Muscle of leg (tissue), 11 donors: ENCODE results near the gene DEGS2. TPM values are rescaled to one million over a fixed set of nuclear protein-coding genes. Genes with fewer than 3 reads are reported as not detected.

Experiments used
- DNase-seq: peaks from one replicate; pipeline ENCODE4 v3.0.0; 2013
- H3K27ac ChIP-seq: one replicate; pipeline ENCODE4 v1.5.1; 2013; ENCODE audit warnings: mild to moderate bottlenecking, low read length, control low read depth
- H3K27me3 ChIP-seq: one replicate; pipeline ENCODE4 v1.6.1; 2013; ENCODE audit warnings: low read length; ENCODE audit not compliant: control insufficient read depth, insufficient read depth
- H3K36me3 ChIP-seq: one replicate; pipeline ENCODE4 v1.6.1; 2013; ENCODE audit warnings: low read length; ENCODE audit not compliant: control insufficient read depth, insufficient read depth
- H3K4me1 ChIP-seq: one replicate; pipeline ENCODE4 v1.6.1; 2013; ENCODE audit warnings: low read length; ENCODE audit not compliant: control insufficient read depth, insufficient read depth
- H3K4me3 ChIP-seq: one replicate; pipeline ENCODE4 v1.5.1; 2013; ENCODE audit warnings: low read length, control low read depth
- H3K9me3 ChIP-seq: replicated peaks from 2 replicates; pipeline ENCODE4 v1.6.1; 2013; ENCODE audit warnings: low read depth, low read length; ENCODE audit not compliant: control insufficient read depth
- WGBS: methylation state at CpG from one replicate; pipeline ENCODE4 v1.1.5; 2013; ENCODE audit warnings: missing lambda C conversion rate; ENCODE audit not compliant: insufficient coverage; 5-methylcytosine and 5-hydroxymethylcytosine counted together
- polyA plus RNA-seq, 8 donors: library from polyadenylated mRNA; unstranded; fragments of 120-200 nt; gene quantifications; one replicate each; pipeline versions ENCODE4 v1.2.1 to v1.2.3, GENCODE V29; 2013; ENCODE audit warnings: inconsistent platforms in 1 of 8, low replicate concordance in 1 of 8; ENCODE audit not compliant: insufficient read length in 8 of 8, insufficient read depth in 1 of 8
- total RNA-seq: library from RNA; stranded (reverse); fragments of 120-200 nt; gene quantifications from one replicate; pipeline ENCODE4 v1.2.4, GENCODE V29; 2013

DEGS2 gene
- total and polyA plus RNA-seq, 9 donors, result 0.35 to 1.6 (median 0.52) TPM

DNA sequence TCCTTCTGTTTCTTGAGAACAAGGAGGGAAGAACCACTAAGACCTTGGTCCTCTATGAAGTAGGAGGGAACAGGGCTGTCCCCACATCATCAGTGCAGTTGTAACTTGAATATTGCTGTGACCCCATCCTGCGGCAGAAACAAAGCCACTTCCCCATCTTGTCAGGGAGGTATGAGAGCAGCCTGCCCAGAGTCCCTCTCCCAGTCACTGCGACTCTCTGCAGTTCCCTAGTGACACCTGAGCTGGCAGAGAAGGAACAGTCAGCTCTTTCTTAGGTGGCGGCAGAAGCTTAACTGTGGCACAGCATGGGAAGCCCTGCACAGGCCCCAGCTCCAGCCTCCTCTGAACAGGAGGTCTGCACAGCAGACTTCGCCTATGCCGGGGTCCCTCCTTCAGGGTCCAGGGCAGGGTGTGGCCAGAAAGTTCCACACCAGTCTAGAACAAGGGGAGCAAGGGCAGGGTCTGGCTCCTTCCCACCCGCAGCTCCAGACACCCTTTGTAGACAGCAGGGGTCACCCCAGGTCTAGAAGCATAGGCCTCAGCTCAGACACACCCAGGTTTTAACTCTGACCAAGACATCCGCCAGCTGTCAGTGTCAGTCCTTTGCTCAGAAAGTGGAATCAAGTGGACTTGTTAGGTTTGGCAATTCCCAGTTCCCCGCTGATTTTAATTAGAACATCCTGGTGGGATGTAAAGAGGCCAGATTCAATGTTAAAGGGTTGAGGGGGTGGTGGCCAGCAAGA is 36.8 kb downstream of the DEGS2 start:
- H3K27ac ChIP-seq, result peak overlapping the region; percentile 32
- peak; percentile 80 for DNase-seq
- no peaks in the 10 kb centered on the region for H3K27me3 ChIP-seq
- 65% methylated on average over 7 of the region's 8 CpGs for WGBS
- H3K4me1 ChIP-seq, result peaks cover 35% of the 10 kb centered on the region
- H3K4me3 ChIP-seq, result no peak overlapping the region
- no peaks in the 10 kb centered on the region for H3K9me3 ChIP-seq
- H3K36me3 ChIP-seq, result peaks cover 12% of the 10 kb centered on the region

DNA sequence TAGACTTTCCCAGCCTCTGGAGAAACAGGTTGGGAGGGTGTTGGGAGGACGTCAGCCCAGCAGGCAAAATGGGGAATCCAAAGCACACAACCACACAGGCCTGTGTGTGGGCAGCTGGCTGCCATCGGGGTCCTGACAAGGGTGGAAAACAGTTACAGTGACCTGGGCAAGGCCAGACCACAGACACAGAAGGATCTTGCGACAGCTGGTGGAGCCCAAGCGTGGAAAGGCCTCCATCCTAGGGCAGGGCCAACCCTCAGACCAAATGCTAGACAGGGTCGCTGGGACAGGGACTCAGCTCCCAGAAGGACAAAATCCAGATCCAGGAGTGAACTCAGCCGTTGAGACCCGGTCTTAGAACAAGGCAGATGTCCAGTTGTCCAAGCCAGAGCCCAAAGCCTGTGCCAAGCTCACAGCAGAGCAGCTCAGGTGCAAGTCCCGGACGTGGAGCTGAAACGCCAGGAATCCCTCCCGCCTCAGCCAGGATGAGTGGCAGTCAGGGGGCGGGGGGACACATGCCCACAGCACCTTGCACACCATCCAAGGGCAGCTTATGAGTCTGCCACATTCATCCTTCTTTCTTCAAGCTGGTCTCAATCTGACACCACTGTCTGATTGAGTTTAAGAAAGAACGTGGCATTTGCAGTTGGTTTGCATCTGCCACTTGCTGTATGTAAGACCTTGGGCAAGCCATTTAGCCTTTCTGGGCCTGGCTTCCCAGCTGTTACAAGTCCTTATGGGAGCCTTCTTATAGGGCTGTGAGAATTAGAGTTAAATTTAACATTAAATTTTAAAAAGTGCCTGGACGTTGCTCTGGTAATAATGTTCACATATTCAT is 37.6 kb downstream of the DEGS2 start:
- 79% methylated on average over 10 of the region's 14 CpGs for WGBS
- DNase-seq, result no peak
- H3K27ac ChIP-seq, result no peak overlapping the region
- H3K36me3 ChIP-seq, result peaks cover 16% of the 10 kb centered on the region
- H3K4me3 ChIP-seq, result no peak overlapping the region
- no peaks in the 10 kb centered on the region for H3K27me3 ChIP-seq
- H3K9me3 ChIP-seq, result no peaks in the 10 kb centered on the region
- peaks cover 33% of the 10 kb centered on the region for H3K4me1 ChIP-seq

DNA sequence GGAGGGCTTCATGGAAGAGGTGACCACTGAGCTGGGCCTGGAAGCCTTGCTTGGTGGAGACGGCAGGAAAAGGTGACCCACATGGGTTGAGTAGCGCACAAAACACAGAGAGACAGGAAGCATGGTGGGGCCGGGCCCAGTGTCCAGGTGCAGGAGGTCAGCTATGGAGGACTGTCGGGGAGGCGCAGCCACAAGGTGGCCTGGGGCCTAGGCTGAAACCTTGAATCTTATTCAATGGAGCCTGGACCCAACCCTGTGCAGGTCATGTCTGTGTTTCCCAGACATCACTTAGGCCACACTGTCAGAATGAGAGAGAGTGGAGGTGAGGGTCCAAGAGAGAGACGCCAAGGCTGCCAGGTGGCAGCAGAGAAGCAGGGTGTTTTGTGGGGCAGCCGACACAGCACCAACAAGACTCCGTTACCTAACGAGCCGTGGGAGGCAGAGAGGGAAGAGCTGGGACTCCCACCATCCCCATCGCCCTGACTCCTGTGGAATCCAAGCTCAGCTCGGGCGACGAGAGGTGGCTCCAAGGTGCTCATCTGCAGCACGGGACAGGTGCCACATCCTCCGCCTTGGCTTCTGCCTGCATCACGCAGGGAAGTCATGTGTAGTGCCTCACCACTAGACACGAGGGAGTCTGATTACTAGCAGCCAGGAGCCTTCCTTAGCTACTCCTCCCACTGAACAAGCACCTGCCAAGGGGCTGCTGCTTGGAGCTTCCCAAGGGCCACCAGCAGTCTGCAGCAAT is 38.7 kb downstream of the DEGS2 start:
- H3K4me1 ChIP-seq, result peaks cover 33% of the 10 kb centered on the region
- no peaks in the 10 kb centered on the region for H3K9me3 ChIP-seq
- H3K27me3 ChIP-seq, result no peaks in the 10 kb centered on the region
- H3K36me3 ChIP-seq, result peaks cover 18% of the 10 kb centered on the region
- DNase-seq, result no peak
- WGBS, result 89% methylated on average over 12 of the region's 18 CpGs
- H3K4me3 ChIP-seq, result no peak overlapping the region
- H3K27ac ChIP-seq, result no peak overlapping the region

DNA sequence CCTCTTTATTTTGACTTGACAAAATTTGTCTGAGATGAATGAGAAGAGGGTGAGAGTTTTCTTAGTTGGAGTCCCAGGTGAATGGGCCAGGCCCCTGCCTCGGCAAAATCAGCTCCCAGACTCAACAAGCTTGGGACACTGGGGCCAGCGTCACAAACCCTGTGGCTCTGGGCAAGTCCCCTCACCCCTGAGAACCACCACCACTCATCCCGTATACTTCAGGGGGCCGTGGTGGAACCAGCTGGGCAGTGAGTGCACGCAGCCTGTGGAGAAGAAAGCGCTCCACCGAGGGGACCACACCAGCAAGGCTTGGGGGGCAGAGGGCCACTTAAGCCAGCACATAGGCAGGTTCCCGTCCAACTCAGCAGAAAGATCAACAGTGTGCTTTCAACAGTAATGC is 40.2 kb downstream of the DEGS2 start:
- Histone ChIP-seq H3K9me3 (no peaks in the 10 kb centered on the region), H3K27ac (no peak overlapping the region), H3K4me3 (no peak overlapping the region), H3K4me1 (peaks cover 33% of the 10 kb centered on the region), H3K36me3 (peaks cover 8% of the 10 kb centered on the region), H3K27me3 (no peaks in the 10 kb centered on the region)
- DNase-seq, result no peak
- 85% methylated on average over 5 of the region's 8 CpGs for WGBS

DNA sequence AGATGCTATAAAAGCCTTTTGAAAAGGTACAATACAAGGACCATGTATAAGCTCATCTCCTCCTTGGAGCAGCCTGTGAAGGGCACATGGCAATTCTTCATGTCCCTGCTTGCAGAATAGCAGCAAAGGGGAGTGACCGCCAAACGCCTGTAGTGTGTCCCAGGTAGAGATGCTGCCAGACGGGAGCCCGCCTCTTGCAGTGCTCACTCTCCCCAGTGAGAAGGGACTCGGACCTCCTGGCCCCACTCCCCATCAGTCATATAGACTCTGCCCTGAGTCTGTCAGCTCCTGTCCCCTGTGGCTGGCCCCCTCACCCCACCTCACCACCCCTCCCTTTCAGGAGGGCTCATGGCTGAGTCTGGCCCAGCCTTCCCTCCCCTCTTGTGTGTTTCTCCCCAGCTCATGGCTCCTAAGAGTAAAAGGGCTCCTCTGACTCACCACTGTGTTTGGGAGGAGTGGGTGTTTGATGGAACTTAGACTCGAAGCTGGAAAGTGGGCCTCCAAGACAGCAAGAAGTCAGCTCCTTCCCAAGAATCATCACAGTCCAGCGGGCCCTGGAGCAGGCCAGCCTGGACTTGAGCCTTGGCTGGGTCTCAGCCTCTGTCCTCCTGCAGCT is 40.9 kb downstream of the DEGS2 start:
- H3K27me3 ChIP-seq, result no peaks in the 10 kb centered on the region
- WGBS, result 84% methylated on average over 5 of the region's 7 CpGs
- no peak overlapping the region for H3K4me3 ChIP-seq
- no peak overlapping the region for H3K27ac ChIP-seq
- no peaks in the 10 kb centered on the region for H3K9me3 ChIP-seq
- H3K4me1 ChIP-seq, result peaks cover 32% of the 10 kb centered on the region
- peaks cover 8% of the 10 kb centered on the region for H3K36me3 ChIP-seq
- no peak for DNase-seq

DNA sequence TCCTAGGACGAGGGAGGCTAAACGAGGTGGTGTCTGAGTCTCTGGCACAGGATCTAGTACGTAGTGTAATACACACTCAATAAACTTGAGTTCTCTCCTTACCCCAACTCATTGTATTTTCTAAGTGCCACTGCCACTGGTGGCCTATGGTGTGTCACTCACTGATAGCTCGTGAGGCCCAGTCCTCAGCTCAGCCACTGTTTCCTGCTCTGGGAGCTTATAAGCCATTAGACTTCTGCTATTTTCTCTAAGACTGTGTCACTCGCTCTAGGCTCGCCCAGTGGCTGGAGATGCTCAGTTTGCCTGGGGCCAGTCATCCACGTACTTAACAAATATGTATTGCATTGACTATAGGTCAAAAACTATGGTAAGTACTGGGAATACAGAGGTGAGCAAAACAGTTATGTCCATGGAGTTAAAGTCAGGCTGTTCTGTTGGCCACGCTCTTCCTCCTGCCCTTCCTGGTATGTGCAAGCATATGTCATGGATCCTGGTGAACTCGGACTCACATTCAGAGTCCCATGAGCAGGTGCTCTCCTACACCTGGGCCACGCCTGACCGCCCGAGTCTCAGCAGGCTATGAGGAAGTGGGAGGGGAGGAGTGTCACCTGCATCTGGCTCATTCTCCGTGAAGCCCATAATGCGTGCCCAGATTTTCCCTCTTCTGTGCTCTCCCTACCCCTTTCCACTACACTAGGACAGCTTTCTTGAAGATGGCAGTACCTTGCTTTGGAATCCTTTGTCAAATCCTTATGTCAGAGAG is 41.6 kb downstream of the DEGS2 start:
- Histone ChIP-seq H3K9me3 (no peaks in the 10 kb centered on the region), H3K4me3 (no peak overlapping the region), H3K4me1 (peaks cover 25% of the 10 kb centered on the region), H3K27ac (no peak overlapping the region), H3K36me3 (peaks cover 8% of the 10 kb centered on the region), H3K27me3 (no peaks in the 10 kb centered on the region)
- 87% methylated on average over 4 of the region's 14 CpGs for WGBS
- DNase-seq, result no peak

DNA sequence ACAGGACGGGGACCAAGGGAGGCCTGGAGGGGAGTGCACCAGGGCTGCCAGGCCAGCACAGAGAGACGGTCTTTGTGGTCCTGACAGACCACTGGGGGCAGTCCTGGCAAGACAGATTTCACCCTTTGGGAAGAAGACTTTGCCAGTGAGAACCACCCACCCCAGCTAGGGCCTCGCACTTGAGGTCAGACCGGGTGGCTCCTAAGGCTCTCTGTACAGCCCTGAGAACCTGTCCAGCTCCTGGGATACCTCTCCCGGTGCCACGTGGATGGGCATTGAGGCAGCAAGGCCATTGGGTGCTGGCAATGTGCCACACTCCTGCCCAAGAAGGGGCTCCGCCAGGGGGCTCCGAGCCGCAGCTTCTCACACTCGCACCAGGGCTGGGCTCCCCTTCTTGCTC is 42.4 kb downstream of the DEGS2 start:
- no peak for DNase-seq

DNA sequence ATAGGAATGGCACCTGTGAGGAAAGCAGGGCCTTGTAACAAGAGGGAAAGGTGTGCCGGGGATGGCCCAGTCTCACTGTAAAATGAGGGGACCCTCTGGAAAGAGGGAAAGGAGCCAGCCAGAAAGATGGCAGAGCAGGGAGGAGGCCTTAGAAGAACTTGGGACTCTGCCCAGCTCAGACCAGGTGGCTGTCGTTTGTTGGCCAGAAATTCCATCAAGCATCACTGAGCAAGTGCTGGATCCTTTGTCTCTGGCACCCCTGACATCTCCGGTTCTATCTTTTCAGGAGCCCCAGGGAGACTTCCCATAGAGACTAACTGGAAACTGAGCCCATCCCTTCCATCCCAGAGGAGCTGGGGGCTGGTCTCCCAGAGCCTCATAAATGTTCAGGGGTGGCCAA is 43.3 kb downstream of the DEGS2 start:
- H3K36me3 ChIP-seq, result peaks cover 8% of the 10 kb centered on the region
- no peaks in the 10 kb centered on the region for H3K27me3 ChIP-seq

More for the DNA sequence above, 42.4 kb downstream of the DEGS2 start:
- H3K36me3 ChIP-seq, result peaks cover 8% of the 10 kb centered on the region
- H3K4me1 ChIP-seq, result peaks cover 18% of the 10 kb centered on the region
- H3K27me3 ChIP-seq, result no peaks in the 10 kb centered on the region
- WGBS, result 71% methylated on average over 7 of the region's 10 CpGs
- no peak overlapping the region for H3K4me3 ChIP-seq
- no peak overlapping the region for H3K27ac ChIP-seq
- H3K9me3 ChIP-seq, result no peaks in the 10 kb centered on the region

DNA sequence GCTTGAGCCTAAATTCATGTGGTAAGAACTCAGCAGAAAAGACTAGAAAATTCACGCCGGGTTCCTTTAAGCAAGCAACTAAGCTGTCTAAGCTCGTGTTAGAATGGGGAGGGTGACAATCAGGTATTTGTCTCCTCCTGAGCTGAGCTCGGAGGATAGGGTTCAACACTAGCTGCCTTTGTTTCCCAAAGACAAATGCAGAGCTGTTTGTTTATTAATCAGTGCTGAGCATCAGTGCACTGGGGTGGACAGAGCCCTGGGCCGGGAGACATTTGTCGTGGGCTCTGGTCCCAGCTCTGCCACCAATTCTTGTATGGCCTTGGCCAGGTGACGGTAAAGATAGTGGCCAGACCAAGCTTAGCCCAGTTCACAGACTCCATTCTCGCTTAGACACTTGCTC is 43.7 kb downstream of the DEGS2 start:
- Histone ChIP-seq H3K9me3 (no peaks in the 10 kb centered on the region), H3K27me3 (no peaks in the 10 kb centered on the region), H3K4me1 (peaks cover 8% of the 10 kb centered on the region), H3K36me3 (peaks cover 8% of the 10 kb centered on the region), H3K27ac (no peak overlapping the region), H3K4me3 (no peak overlapping the region)
- no peak for DNase-seq
- WGBS, result 86% methylated on average over 8 of the region's 8 CpGs

More for the DNA sequence above, 43.3 kb downstream of the DEGS2 start:
- peaks cover 13% of the 10 kb centered on the region for H3K4me1 ChIP-seq
- no peak overlapping the region for H3K27ac ChIP-seq
- no peak for DNase-seq
- H3K9me3 ChIP-seq, result no peaks in the 10 kb centered on the region
- 93% methylated on average over 2 of the region's 3 CpGs for WGBS
- H3K4me3 ChIP-seq, result no peak overlapping the region
